WTC11 (cell line): ENCODE measurements around the gene PDCD1LG2. TPM values are rescaled to one million over a fixed set of nuclear protein-coding genes. Genes with fewer than 3 reads are reported as not detected.

Experiments
- ATAC-seq: fragments of 200-7000 bp; cut with Tn5 transposase; 2 replicates; pipeline ENCODE4 v1.10.0; 2021; ENCODE audit warnings: mild to moderate bottlenecking, moderate library complexity
- CTCF ChIA-PET: fragments of 300-600 bp; sonication (Branson Sonifier 250); formaldehyde crosslinking; loops from one replicate; lab custom pipeline; 2021; ENCODE audit warnings: antibody characterized with exemption; lab: Charles Lee
- POLR2A ChIA-PET: fragments of 350-600 bp; sonication (Branson Sonifier 250); formaldehyde crosslinking; loops from one replicate; lab custom pipeline; 2021; ENCODE audit warnings: antibody characterized with exemption; lab: Charles Lee
- DNase-seq: peaks from one replicate; pipeline ENCODE4 v3.0.0; 2021; ENCODE audit warnings: low spot score
- H3K27ac Mint-ChIP-seq: 2 replicates; pipeline ENCODE4 v1.8.0; 2021; ENCODE audit warnings: mixed read lengths
- H3K27me3 Mint-ChIP-seq: 2 replicates; pipeline ENCODE4 v1.8.0; 2021; ENCODE audit warnings: low read depth, mild to moderate bottlenecking, moderate library complexity, mixed read lengths
- H3K36me3 Mint-ChIP-seq: 2 replicates; pipeline ENCODE4 v1.8.0; 2021; ENCODE audit warnings: mixed read lengths
- H3K4me1 Mint-ChIP-seq: 2 replicates; pipeline ENCODE4 v1.8.0; 2022; ENCODE audit warnings: mixed read lengths
- H3K4me3 Mint-ChIP-seq: 2 replicates; pipeline ENCODE4 v1.8.0; 2021; ENCODE audit warnings: mild to moderate bottlenecking, moderate library complexity, mixed read lengths
- H3K9me3 Mint-ChIP-seq: 2 replicates; pipeline ENCODE4 v1.8.0; 2021; ENCODE audit warnings: mixed read lengths
- CREM ChIP-seq: sonication (generic); formaldehyde crosslinking; IDR thresholded peaks from 2 replicates; pipeline ENCODE4 v1.8.1; 2022; ENCODE audit warnings: mild to moderate bottlenecking, missing genetic modification reagents, moderate library complexity
- ESRRA ChIP-seq: sonication (generic); formaldehyde crosslinking; IDR thresholded peaks from 2 replicates; pipeline ENCODE4 v1.8.1; 2022; ENCODE audit warnings: mild to moderate bottlenecking, missing genetic modification reagents, borderline replicate concordance
- ETV6 ChIP-seq: sonication (generic); formaldehyde crosslinking; IDR thresholded peaks from 2 replicates; pipeline ENCODE4 v1.8.1; 2022; ENCODE audit warnings: mild to moderate bottlenecking, missing genetic modification reagents
- GABPB1 ChIP-seq: sonication (generic); formaldehyde crosslinking; IDR thresholded peaks from 2 replicates; pipeline ENCODE4 v1.8.1; 2023; ENCODE audit warnings: mild to moderate bottlenecking, missing genetic modification reagents
- HMGA2 ChIP-seq: fragments of 250-450 bp; sonication (Bioruptor Pico); IDR thresholded peaks from 2 replicates; pipeline ENCODE4 v1.4.0; 2021; ENCODE audit warnings: mild to moderate bottlenecking, moderate library complexity
- JUN ChIP-seq: sonication (generic); formaldehyde crosslinking; IDR thresholded peaks from 2 replicates; pipeline ENCODE4 v1.8.0; 2023; ENCODE audit warnings: mild to moderate bottlenecking, missing genetic modification reagents
- NFATC4 ChIP-seq: fragments of 250-450 bp; sonication (Bioruptor Pico); IDR thresholded peaks from 2 replicates; pipeline ENCODE4 v1.9.0; 2021; ENCODE audit warnings: mild to moderate bottlenecking
- NFYB ChIP-seq: sonication (generic); formaldehyde crosslinking; conservative IDR thresholded peaks from 2 replicates; pipeline ENCODE4 v1.8.0; 2022; ENCODE audit warnings: low read depth, missing genetic modification reagents
- OVOL2 ChIP-seq: fragments of 250-450 bp; sonication (Bioruptor Pico); IDR thresholded peaks from 2 replicates; pipeline ENCODE4 v1.9.0; 2021; ENCODE audit warnings: mild to moderate bottlenecking, borderline replicate concordance
- SMAD4 ChIP-seq: sonication (generic); formaldehyde crosslinking; IDR thresholded peaks from 2 replicates; pipeline ENCODE4 v1.8.0; 2022; ENCODE audit warnings: mild to moderate bottlenecking, missing genetic modification reagents
- SOX15 ChIP-seq: fragments of 250-450 bp; sonication (Bioruptor Pico); IDR thresholded peaks from 2 replicates; pipeline ENCODE4 v1.9.0; 2021; ENCODE audit warnings: mild to moderate bottlenecking
- ZNF138 ChIP-seq: sonication (generic); formaldehyde crosslinking; conservative IDR thresholded peaks from 2 replicates; pipeline ENCODE4 v1.8.1; 2022; ENCODE audit warnings: mild to moderate bottlenecking, moderate library complexity, missing genetic modification reagents
- total RNA-seq: library from RNA; stranded (reverse); gene quantifications from 3 replicates; pipeline ENCODE4 v1.2.3, GENCODE V29; 2021
- TF ChIP-seq, protein P1 (sequence below): sonication (generic); formaldehyde crosslinking; IDR thresholded peaks from 2 replicates; pipeline ENCODE4 v1.8.1; 2023; ENCODE audit warnings: mild to moderate bottlenecking, missing genetic modification reagents
- TF ChIP-seq, protein P2 (sequence below): sonication (generic); formaldehyde crosslinking; IDR thresholded peaks from 2 replicates; pipeline ENCODE4 v1.8.1; 2023; ENCODE audit warnings: mild to moderate bottlenecking, missing genetic modification reagents
- TF ChIP-seq, protein P3 (sequence below): fragments of 250-450 bp; sonication (Bioruptor Pico); IDR thresholded peaks from 2 replicates; pipeline ENCODE4 v2.1.2; 2022; ENCODE audit warnings: mild to moderate bottlenecking, moderate library complexity
- TF ChIP-seq, protein P4 (sequence below): sonication (generic); formaldehyde crosslinking; IDR thresholded peaks from 2 replicates; pipeline ENCODE4 v1.8.1; 2022; ENCODE audit warnings: missing genetic modification reagents, borderline replicate concordance

The PDCD1LG2 gene
- total RNA-seq, 1 experiment from 2014 or later = not detected

DNA sequence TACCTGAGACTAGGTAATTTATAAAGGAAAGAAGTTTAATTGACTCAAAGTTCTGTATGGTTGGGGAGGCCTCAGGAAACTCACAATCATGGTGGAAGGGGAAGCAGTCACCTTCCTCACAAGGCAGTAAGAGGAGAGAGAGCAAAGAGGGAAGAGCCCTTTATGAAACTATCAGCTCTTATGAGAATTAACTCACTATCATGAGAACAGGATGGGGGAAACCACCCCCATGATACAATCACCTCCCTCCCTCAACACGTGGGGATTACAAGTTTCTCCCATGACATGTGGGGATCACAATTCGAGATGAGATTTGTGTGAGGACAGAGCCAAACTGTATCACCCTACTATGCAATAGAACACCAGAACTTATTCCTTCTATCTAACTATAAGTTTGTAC is 32.1 kb upstream of the PDCD1LG2 start (continued):
- TF ChIP-seq, protein P1, sequence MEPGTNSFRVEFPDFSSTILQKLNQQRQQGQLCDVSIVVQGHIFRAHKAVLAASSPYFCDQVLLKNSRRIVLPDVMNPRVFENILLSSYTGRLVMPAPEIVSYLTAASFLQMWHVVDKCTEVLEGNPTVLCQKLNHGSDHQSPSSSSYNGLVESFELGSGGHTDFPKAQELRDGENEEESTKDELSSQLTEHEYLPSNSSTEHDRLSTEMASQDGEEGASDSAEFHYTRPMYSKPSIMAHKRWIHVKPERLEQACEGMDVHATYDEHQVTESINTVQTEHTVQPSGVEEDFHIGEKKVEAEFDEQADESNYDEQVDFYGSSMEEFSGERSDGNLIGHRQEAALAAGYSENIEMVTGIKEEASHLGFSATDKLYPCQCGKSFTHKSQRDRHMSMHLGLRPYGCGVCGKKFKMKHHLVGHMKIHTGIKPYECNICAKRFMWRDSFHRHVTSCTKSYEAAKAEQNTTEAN (CRISPR knock-in tag) = no peak
- no peak for TF ChIP-seq NFATC4 (CRISPR knock-in tag)

DNA sequence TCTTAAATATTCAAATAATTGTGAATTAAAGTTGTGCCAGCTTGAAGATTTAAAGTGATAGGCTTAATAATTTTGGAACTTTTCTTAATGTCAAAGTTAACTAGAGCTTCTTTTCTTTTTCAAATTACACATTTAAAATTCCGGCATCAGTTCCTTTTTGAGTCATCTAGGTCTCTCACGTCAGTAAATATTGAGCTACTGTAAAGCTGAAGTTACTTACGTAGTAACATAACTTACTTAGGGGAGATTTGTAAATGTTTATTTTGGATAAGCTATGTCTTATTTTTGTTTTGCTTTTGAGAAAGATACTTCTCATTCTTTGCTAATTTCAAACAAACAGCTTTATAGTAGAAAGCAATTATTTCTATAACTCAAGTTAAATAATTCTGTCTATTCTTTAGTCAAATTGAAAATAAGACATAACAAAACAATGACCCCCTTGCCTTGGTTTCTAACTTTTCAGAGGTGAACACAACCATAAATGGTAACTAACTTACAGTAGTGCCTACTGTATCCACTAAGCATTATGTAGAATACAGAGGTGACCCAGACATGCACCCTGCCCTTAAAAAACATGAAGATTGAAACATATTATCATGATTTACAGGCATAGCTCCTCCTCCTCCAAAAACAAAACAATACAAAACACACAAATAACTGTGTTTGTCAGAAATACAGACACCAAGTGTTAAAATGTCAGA is 30.2 kb upstream of the PDCD1LG2 start:
- Mint-ChIP-seq H3K4me3 (no peak overlapping the region), H3K27me3 (peaks cover 5% of the 10 kb centered on the region), H3K4me1 (peaks cover 2% of the 10 kb centered on the region; the same call in 1 of the 2 replicates), H3K9me3 (peaks cover 26% of the 10 kb centered on the region), H3K27ac (no peak overlapping the region)
- DNase-seq = no peak
- ATAC-seq = no peak
- CTCF ChIA-PET = no interaction called here
- TF ChIP-seq ZNF138 (no peak), OVOL2 (no peak), GABPB1 (CRISPR knock-in tag) (no peak), ESRRA (CRISPR knock-in tag) (no peak), SMAD4 (CRISPR knock-in tag) (no peak), CREM (CRISPR knock-in tag) (no peak)
- TF ChIP-seq, protein P2, sequence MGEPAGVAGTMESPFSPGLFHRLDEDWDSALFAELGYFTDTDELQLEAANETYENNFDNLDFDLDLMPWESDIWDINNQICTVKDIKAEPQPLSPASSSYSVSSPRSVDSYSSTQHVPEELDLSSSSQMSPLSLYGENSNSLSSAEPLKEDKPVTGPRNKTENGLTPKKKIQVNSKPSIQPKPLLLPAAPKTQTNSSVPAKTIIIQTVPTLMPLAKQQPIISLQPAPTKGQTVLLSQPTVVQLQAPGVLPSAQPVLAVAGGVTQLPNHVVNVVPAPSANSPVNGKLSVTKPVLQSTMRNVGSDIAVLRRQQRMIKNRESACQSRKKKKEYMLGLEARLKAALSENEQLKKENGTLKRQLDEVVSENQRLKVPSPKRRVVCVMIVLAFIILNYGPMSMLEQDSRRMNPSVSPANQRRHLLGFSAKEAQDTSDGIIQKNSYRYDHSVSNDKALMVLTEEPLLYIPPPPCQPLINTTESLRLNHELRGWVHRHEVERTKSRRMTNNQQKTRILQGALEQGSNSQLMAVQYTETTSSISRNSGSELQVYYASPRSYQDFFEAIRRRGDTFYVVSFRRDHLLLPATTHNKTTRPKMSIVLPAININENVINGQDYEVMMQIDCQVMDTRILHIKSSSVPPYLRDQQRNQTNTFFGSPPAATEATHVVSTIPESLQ (CRISPR knock-in tag) = no peak
- TF ChIP-seq, all 79 proteins: peak for 0
- POLR2A ChIA-PET = no interaction called here
- H3K36me3 Mint-ChIP-seq = peaks cover 3% of the 10 kb centered on the region

DNA sequence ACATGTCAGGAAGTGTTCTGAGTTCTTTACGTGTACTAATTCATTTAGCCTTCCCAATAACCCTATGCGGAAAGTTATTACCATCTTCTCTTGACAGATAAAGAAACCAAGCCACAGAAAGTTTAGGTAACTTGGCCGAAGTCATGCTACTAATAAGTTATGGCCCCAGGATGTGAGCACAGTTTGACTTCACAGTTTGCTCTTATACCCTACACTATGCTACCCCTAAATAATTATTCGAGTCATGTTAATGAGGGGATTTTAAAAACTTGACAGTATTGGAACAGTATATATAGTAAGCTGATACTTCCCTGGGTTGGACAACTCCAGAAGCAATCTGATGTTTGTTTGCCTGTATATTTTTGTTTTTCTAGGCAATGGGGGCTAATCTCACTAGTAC is 29.4 kb upstream of the PDCD1LG2 start:
- H3K36me3 Mint-ChIP-seq = peaks cover 3% of the 10 kb centered on the region
- TF ChIP-seq ETV6 (CRISPR knock-in tag) = no peak
- no peak for TF ChIP-seq HMGA2 (CRISPR knock-in tag)
- TF ChIP-seq SOX15 (CRISPR knock-in tag) = no peak
- no peak for TF ChIP-seq JUN (CRISPR knock-in tag)
- no peak for TF ChIP-seq ZNF138
- TF ChIP-seq SMAD4 (CRISPR knock-in tag) = no peak
- TF ChIP-seq, protein P3, sequence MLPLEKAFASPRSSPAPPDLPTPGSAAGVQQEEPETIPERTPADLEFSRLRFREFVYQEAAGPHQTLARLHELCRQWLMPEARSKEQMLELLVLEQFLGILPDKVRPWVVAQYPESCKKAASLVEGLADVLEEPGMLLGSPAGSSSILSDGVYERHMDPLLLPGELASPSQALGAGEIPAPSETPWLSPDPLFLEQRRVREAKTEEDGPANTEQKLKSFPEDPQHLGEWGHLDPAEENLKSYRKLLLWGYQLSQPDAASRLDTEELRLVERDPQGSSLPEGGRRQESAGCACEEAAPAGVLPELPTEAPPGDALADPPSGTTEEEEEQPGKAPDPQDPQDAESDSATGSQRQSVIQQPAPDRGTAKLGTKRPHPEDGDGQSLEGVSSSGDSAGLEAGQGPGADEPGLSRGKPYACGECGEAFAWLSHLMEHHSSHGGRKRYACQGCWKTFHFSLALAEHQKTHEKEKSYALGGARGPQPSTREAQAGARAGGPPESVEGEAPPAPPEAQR (CRISPR knock-in tag) = no peak
- no peak for TF ChIP-seq NFYB (CRISPR knock-in tag)
- TF ChIP-seq, protein P4, sequence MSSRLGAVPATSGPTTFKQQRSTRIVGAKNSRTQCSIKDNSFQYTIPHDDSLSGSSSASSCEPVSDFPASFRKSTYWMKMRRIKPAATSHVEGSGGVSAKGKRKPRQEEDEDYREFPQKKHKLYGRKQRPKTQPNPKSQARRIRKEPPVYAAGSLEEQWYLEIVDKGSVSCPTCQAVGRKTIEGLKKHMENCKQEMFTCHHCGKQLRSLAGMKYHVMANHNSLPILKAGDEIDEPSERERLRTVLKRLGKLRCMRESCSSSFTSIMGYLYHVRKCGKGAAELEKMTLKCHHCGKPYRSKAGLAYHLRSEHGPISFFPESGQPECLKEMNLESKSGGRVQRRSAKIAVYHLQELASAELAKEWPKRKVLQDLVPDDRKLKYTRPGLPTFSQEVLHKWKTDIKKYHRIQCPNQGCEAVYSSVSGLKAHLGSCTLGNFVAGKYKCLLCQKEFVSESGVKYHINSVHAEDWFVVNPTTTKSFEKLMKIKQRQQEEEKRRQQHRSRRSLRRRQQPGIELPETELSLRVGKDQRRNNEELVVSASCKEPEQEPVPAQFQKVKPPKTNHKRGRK (CRISPR knock-in tag) = no peak
- TF ChIP-seq, protein P2 (CRISPR knock-in tag) = no peak
- DNase-seq (no peak), ATAC-seq (no peak)
- H3K4me3 Mint-ChIP-seq = no peak overlapping the region
- peaks cover 5% of the 10 kb centered on the region for H3K4me1 Mint-ChIP-seq
- CTCF ChIA-PET = no interaction called here
- H3K27me3 Mint-ChIP-seq = peaks cover 4% of the 10 kb centered on the region; the same call in 1 of the 2 replicates
- H3K9me3 Mint-ChIP-seq = peaks cover 26% of the 10 kb centered on the region
- no peak overlapping the region for H3K27ac Mint-ChIP-seq
- POLR2A ChIA-PET = no interaction called here
